K562 (cell line): Measurements from ENCODE around the gene PSORS1C2. TPM values are rescaled to one million over a fixed set of nuclear protein-coding genes. Genes with fewer than 3 reads are reported as not detected.
A peak's percentile ranks its signal among the peaks of the same experiment; 100 is the strongest.

Experiments
- ARNT ChIP-seq, 2 experiments: fragments of 450-650 bp; IDR thresholded peaks; 2 replicates each; pipeline ENCODE4 v1.6.1; 2016; ENCODE audit warnings: mild to moderate bottlenecking in 1 of 2
- CHD2 ChIP-seq: IDR thresholded peaks from 2 replicates; pipeline ENCODE4 v1.6.1; 2011; ENCODE audit warnings: low read depth, low read length
- ESRRB ChIP-seq: fragments of 250-450 bp; sonication (Bioruptor Pico); IDR thresholded peaks from 2 replicates; pipeline ENCODE4 v1.5.0; 2020; ENCODE audit warnings: mild to moderate bottlenecking, moderate library complexity, borderline replicate concordance
- EZH2 ChIP-seq: IDR thresholded peaks from 2 replicates; pipeline ENCODE4 v1.6.1; 2012; ENCODE audit warnings: low read depth, mild to moderate bottlenecking, inconsistent platforms, low read length, borderline replicate concordance
- HDAC3 ChIP-seq: fragments of 450-650 bp; IDR thresholded peaks from 2 replicates; pipeline ENCODE4 v1.6.1; 2018; ENCODE audit warnings: borderline replicate concordance, mild to moderate bottlenecking, moderate library complexity; ENCODE audit not compliant: partially characterized antibody
- HEY1 ChIP-seq: fragments of 250-450 bp; sonication (Bioruptor Pico); IDR thresholded peaks from 2 replicates; pipeline ENCODE4 v1.5.0; 2020; ENCODE audit warnings: mild to moderate bottlenecking, moderate library complexity, borderline replicate concordance
- HMGN3 ChIP-seq: IDR thresholded peaks from 2 replicates; pipeline ENCODE4 v1.6.1; 2011; ENCODE audit warnings: borderline replicate concordance, low read depth, mild to moderate bottlenecking, mixed read lengths, low read length; ENCODE audit not compliant: insufficient read length; ENCODE audit errors: extremely low read depth
- KDM2B ChIP-seq: fragments of 250-450 bp; sonication (Bioruptor Pico); IDR thresholded peaks from 2 replicates; pipeline ENCODE4 v1.8.0; 2021; ENCODE audit warnings: mild to moderate bottlenecking, moderate library complexity
- MIER1 ChIP-seq: fragments of 450-650 bp; IDR thresholded peaks from 2 replicates; pipeline ENCODE4 v1.6.1; 2016; ENCODE audit warnings: antibody characterized with exemption, mild to moderate bottlenecking, low read depth
- PATZ1 ChIP-seq: fragments of 250-450 bp; sonication (Bioruptor Pico); IDR thresholded peaks from 2 replicates; pipeline ENCODE4 v1.5.0; 2020; ENCODE audit warnings: mild to moderate bottlenecking, borderline replicate concordance
- RAD51 ChIP-seq: fragments of 450-650 bp; IDR thresholded peaks from 2 replicates; pipeline ENCODE4 v1.7.1; 2016; ENCODE audit warnings: low read depth, mild to moderate bottlenecking, borderline replicate concordance
- RBM17 ChIP-seq: fragments of 200-400 bp; formaldehyde crosslinking; IDR thresholded peaks from 2 replicates; pipeline ENCODE4 v1.6.1; 2017; ENCODE audit warnings: low read depth, mild to moderate bottlenecking, low read length, borderline replicate concordance
- SIRT6 ChIP-seq: IDR thresholded peaks from one replicate; pipeline ENCODE4 v1.6.1; 2012; ENCODE audit warnings: low read depth, mild to moderate bottlenecking, control low read depth, inconsistent platforms, low read length, moderate library complexity
- SMAD4 ChIP-seq: fragments of 250-450 bp; sonication (Bioruptor Pico); conservative IDR thresholded peaks from 2 replicates; pipeline ENCODE4 v1.8.0; 2021; ENCODE audit warnings: inconsistent platforms, mild to moderate bottlenecking, moderate library complexity
- SP1 ChIP-seq: sonication (generic); formaldehyde crosslinking; IDR thresholded peaks from 2 replicates; pipeline ENCODE4 v1.8.1; 2022; ENCODE audit warnings: mild to moderate bottlenecking, missing genetic modification reagents
- WHSC1 ChIP-seq: IDR thresholded peaks from one replicate; pipeline ENCODE4 v1.6.1; 2012; ENCODE audit warnings: low read length, control low read depth, inconsistent platforms
- ZMIZ1 ChIP-seq, 2 experiments: fragments of 150-350 bp in 1 of 2; IDR thresholded peaks; 2 replicates each; pipeline ENCODE4 v1.6.1; 2012 to 2016; ENCODE audit warnings: low read depth in 2 of 2, low read length in 2 of 2, mild to moderate bottlenecking in 1 of 2, moderate library complexity in 1 of 2
- ZNF280A ChIP-seq: fragments of 450-650 bp; IDR thresholded peaks from 2 replicates; pipeline ENCODE4 v1.6.1; 2018; ENCODE audit warnings: mild to moderate bottlenecking, low read depth; ENCODE audit not compliant: partially characterized antibody
- ZNF431 ChIP-seq: sonication (generic); formaldehyde crosslinking; IDR thresholded peaks from 2 replicates; pipeline ENCODE4 v1.8.0; 2022; ENCODE audit warnings: mild to moderate bottlenecking, missing genetic modification reagents
- ZNF511 ChIP-seq: sonication (generic); formaldehyde crosslinking; IDR thresholded peaks from 2 replicates; pipeline ENCODE4 v1.8.0; 2022; ENCODE audit warnings: mild to moderate bottlenecking, missing genetic modification reagents
- ZNF583 ChIP-seq: fragments of 250-450 bp; sonication (Bioruptor Pico); IDR thresholded peaks from 2 replicates; pipeline ENCODE4 v1.4.0; 2020
- polyA plus RNA-seq, 8 experiments: library from polyadenylated mRNA; depleted of rRNA in 4 of 8; stranded (reverse) in 5 of 8; unstranded in 3 of 8; fragments of >200 nt; fragmentation: Nextera tagmentation in 2 of 8; fragmentation: Illumina TruSeq in 1 of 8; extraction: Ambion mirVana in 2 of 8; extraction: Trizol in 1 of 8; gene quantifications; 2 replicates each; pipeline versions ENCODE4 v1.2.1 to v1.2.3, GENCODE V29; 2011 to 2014; ENCODE audit warnings: inconsistent platforms in 1 of 8, missing spikeins in 1 of 8
- total RNA-seq, 7 experiments: library from RNA; depleted of rRNA in 6 of 7; stranded (reverse); fragments of >200 nt in 6 of 7; fragmentation: Illumina TruSeq in 2 of 7; extraction: Trizol in 2 of 7; gene quantifications; 2 replicates each; pipeline versions ENCODE4 v1.2.1 to v1.2.3, GENCODE V29; 2011 to 2021; ENCODE audit warnings: low replicate concordance in 1 of 7

The PSORS1C2 gene
- total and polyA plus RNA-seq, 9 of the 15 experiments (the other 6 are each of a cell fraction or from before 2014, with no cell fraction given) = not detected

- no peak for TF ChIP-seq EZH2
- no peak for TF ChIP-seq ZNF280A
- TF ChIP-seq ZNF431 = no peak
- peak; percentile 91 for TF ChIP-seq CHD2
- no peak for TF ChIP-seq HDAC3
- 0 out of 2 replicates have a peak, but pooled peaks have one; percentile 51 for TF ChIP-seq ZNF511 (CRISPR knock-in tag)
- TF ChIP-seq KDM2B = no peak; the same call in 1 of the 2 replicates
- TF ChIP-seq RAD51 = no peak
- TF ChIP-seq ARNT (IDR thresholded peaks at IDR 0.05) = no peak
- 0 out of 2 replicates have a peak, but pooled peaks have one; percentile 27 for TF ChIP-seq SMAD4 (CRISPR knock-in tag)
- no peak for TF ChIP-seq HEY1 (CRISPR knock-in tag)
- TF ChIP-seq HMGN3 = peak; percentile 63
- no peak for TF ChIP-seq ZMIZ1 (IDR thresholded peaks at IDR 0.05; ENCODE audit: low read depth in 2 of 2, low read length in 2 of 2)
- TF ChIP-seq ZNF583 (CRISPR knock-in tag) = no peak
- peak; percentile 78 for TF ChIP-seq SP1
- no peak for TF ChIP-seq ESRRB (CRISPR knock-in tag)
- no peak for TF ChIP-seq SIRT6
- TF ChIP-seq WHSC1 = no peak
- no peak for TF ChIP-seq MIER1
- no peak for TF ChIP-seq RBM17
- no peak for TF ChIP-seq PATZ1 (CRISPR knock-in tag)
Observed at GRCh38 chr6:31158140-31158862, 19.4 kb upstream of the PSORS1C2 start, which contains the start of gene TCF19 (continued).
